HS-27A (cell line): ENCODE measurements around the gene IFNGR1.
A peak's percentile ranks its signal among the peaks of the same experiment; 100 is the strongest.
"Not testable (repeated sequence)": the region's sequence is repeated elsewhere in the genome, so short reads cannot be mapped to it uniquely, and the experiment has no call there.

Experiments
- DNase-seq: peaks from one replicate; pipeline ENCODE4 v3.0.0-alpha.2; 2012; ENCODE audit warnings: low read depth, missing footprints

IFNGR1 gene

GRCh38 chr6:137218917-137219663 is at the start of gene IFNGR1:
Gene IFNGR1 (minus strand): TSS chr6:137219385. CDS start chr6:137219327, 58 bp downstream.
- peak; percentile 72 for DNase-seq

DNA sequence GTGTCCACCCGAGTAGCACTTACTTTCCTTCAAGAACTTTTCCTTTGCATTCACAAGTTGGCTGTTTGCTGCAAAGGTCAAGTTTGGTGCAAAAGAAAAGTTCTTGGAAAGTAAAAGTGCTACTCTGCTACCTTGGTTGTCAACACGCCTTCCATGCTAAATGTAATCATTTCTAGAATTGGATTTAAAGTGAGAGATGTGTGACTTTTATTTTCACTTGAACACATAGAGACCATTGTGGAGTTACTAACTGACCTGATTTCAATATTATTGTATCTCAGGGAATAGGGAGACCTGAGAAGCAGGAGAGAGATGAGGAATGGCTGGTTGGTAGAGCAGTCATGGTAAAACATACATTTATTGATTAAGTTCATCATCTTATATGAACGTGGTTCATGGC is 49.7 kb upstream of the IFNGR1 start:
- DNase-seq = no peak

GRCh38 chr6:137266309-137266586 is 47.1 kb upstream of the IFNGR1 start:
- DNase-seq = no peak

GRCh38 chr6:137265561-137266308 is 46.5 kb upstream of the IFNGR1 start:
- no peak for DNase-seq

GRCh38 chr6:137264311-137265075 is 45.3 kb upstream of the IFNGR1 start:
- DNase-seq = no peak

DNA sequence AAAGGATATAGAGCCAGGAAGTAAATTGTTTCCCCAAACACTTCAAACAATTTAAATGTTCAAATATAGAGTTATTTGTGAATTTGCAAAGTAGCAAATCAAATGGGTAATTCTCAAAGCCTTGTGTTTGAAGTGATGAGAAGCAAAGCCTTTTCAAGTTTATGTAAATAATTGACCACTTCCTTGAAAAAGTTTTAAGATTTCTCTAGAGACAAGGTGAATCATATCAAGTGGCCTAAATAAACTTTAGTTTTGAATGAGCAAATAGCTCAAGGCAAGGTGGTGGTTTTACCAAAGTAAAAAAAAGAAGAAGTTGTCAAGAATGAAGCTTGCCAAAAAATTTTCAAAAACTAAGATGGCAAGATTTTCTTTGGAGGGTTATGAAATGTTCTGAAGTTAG is 42.6 kb upstream of the IFNGR1 start:
- DNase-seq = no peak

- no peak for DNase-seq
These were observed 42.2 kb upstream of the IFNGR1 start for GRCh38 chr6:137261361-137261760.

GRCh38 chr6:137260217-137260616 is 41.0 kb upstream of the IFNGR1 start:
- DNase-seq = no peak

- no peak for DNase-seq
These were observed 40.2 kb upstream of the IFNGR1 start for GRCh38 chr6:137259349-137259748.

DNA sequence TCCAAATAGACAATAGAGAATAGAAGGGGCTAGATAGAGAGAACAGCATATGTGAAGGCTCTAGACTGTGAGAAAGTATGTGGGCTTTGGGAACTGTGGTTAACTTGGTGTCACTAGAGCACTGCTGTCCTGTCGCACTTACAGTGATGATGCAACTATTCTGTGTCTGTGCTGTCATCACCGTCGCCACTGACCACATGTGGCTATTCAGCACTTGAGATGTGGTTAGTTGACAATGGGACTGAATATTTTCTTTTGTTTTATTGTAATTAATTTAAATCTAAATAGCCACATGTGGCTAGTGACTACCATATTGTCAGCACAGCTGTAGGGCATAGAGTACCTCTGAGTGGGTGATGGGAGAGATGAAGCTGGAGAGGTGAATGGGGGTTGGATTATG is 39.0 kb upstream of the IFNGR1 start:
- no peak for DNase-seq

GRCh38 chr6:137256350-137257103 is 37.3 kb upstream of the IFNGR1 start:
- DNase-seq = no peak

- DNase-seq = no peak
These were observed 35.8 kb upstream of the IFNGR1 start for GRCh38 chr6:137254966-137255365.

DNA sequence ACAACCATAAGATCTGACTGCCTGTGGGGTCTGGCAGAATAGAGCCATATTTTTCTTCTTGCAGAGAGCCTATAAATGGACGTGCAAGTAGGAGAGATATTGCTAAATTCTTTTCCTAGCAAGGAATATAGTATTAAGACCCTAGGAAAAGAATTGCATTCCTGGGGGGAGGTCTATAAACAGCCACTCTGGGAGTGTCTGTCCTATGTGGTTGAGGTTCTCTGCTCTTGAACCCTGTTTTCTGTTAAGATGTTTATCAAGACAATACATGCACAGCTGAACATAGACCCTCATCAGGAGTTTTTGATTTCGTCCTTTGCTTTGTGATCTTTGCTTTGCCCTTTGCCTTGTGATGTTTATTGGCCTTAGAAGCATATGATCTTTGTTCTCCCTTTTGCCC is 35.2 kb upstream of the IFNGR1 start:
- DNase-seq = not testable (repeated sequence)

GRCh38 chr6:137248702-137249101 is 29.5 kb upstream of the IFNGR1 start:
- DNase-seq = no peak

DNA sequence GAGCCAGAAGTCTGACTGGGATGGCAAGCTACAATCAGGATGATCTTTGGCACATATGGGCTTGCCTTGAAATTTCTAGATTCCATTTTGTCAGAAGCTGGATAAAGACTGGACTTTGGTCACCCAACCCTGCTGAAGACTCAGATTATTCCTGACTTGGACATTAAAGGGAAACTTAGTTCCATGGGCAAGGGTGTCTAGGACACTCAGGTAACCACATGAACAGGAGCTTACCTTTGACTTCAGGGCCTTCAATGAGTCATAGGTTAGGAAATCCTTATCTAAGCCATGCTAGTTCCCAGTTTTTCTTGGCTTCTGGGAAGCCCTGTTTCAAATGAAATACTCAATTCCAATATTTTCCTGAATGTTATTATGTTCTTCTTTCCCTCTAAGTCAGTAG is 28.5 kb upstream of the IFNGR1 start:
- no peak for DNase-seq

DNA sequence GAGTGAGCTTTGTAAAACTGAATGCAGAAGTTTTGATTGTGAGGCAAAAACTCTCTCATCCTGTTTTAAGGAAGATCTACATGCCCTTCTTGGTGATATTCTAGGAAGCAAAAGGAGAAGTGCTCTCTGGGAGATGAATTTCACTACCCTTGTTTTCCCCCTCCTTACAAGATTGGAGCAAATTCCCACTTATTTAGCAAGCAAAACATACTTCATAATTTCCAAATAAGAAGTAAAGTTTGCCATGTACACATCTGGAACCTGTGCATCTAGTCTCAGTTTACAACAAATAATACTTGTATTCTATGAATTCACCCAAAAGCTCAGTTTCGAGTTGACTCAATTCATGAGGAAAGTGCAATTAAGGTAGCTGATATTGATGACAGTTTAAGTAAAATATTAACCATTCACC is 27.6 kb upstream of the IFNGR1 start:
- no peak for DNase-seq

DNA sequence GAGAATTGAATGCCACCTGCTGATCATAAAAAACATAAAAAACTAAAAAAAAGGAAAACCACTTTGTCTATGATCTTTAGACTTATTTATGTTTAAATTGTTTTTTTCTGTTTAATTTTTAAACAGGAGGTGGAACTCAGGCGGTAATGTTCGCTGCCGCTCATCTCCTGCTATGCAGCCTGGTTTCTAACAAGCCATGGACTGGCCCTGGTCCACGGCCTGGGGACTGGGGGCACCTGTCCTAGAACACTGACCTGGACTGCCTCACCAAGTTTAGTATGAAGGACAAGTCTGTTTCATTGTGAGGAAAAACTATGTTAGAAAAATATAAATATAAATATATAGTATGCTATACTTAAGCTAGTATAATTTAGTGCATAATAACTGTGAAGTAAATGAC is 27.0 kb upstream of the IFNGR1 start:
- DNase-seq = no peak

GRCh38 chr6:137241481-137242038 is 22.4 kb upstream of the IFNGR1 start:
- DNase-seq = no peak

- DNase-seq = no peak
These were observed 21.0 kb upstream of the IFNGR1 start for GRCh38 chr6:137240168-137240567.

DNA sequence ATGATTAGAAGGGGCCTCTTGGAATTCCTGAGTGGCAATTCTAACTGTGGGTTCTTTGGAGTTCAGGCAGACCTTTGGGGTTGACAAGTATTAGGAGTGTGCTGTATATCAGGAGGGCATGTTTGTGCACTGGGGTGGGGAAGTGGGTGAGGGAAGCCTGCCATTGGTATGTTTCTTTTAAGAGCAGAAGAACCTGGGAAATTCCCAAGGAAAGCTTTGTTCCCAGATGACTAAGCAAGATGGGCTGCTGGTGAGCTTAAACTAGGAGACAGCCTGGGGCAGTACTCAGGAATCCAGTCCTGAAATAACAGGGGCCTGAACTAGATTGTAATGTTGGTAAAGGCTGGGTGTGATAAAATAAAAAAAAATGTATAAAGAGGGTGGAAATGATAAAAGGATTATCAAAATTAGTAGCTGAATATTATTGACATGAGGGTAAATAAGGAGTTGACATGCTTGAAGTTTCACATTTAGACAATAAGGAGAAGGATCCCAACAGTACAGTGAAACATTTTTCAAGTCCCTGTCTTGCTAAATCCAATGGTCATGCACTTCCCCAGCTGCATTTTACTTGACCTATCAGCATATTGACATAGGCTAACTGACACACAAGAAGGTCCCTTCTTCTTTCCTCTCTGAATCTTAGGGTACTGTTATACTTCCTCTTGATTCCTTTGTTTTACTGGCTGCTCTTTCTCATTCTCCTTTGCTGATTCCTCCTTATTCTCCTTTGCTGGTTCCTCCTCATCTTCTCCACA is 18.4 kb upstream of the IFNGR1 start:
- DNase-seq = no peak
